LNCaP clone FGC (cell line): ENCODE results near the gene ATP8A1.
A peak's percentile ranks its signal among the peaks of the same experiment; 100 is the strongest.
"Not testable (repeated sequence)": the region's sequence is repeated elsewhere in the genome, so short reads cannot be mapped to it uniquely, and the experiment has no call there.

Experiments used
- DNase-seq: peaks from one replicate; pipeline ENCODE4 v3.0.0-alpha.2; 2011; ENCODE audit warnings: low read depth
- H3K4me3 ChIP-seq: 2 replicates; pipeline ENCODE4 v1.5.1; 2011; ENCODE audit warnings: mild to moderate bottlenecking, low read depth, low read length, control low read depth
- TF ChIP-seq, protein P1 (sequence below): IDR thresholded peaks from 2 replicates; pipeline ENCODE4 v1.5.1; 2012; ENCODE audit warnings: mild to moderate bottlenecking; ENCODE audit not compliant: control insufficient read depth, insufficient read depth; ENCODE audit errors: extremely low read depth

Gene ATP8A1

DNA sequence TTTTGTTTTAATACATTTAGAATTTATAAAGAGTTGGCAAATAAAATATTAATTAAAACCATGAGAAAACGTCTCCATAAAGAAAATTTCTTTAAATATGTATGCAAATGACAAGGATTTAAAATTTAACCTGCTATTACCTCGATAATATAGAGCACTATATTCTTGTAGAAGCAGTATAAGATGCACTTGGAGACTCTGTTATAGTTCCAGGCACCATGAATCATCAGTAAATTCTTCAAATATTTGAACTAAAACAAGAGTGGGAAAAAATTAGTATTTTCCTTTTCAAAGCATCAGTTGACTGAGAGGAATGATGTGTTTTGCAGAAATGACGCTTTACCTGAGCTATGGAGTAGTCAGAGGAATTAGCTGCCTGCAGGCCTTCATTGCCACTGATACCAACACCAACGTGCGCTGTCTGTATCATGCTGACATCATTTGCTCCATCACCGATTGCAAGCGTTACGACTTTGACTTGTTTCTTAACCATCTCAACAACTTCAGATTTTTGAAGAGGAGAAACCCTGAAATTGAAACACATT lies 192.3 kb downstream of the ATP8A1 start:
- TF ChIP-seq, protein P1, sequence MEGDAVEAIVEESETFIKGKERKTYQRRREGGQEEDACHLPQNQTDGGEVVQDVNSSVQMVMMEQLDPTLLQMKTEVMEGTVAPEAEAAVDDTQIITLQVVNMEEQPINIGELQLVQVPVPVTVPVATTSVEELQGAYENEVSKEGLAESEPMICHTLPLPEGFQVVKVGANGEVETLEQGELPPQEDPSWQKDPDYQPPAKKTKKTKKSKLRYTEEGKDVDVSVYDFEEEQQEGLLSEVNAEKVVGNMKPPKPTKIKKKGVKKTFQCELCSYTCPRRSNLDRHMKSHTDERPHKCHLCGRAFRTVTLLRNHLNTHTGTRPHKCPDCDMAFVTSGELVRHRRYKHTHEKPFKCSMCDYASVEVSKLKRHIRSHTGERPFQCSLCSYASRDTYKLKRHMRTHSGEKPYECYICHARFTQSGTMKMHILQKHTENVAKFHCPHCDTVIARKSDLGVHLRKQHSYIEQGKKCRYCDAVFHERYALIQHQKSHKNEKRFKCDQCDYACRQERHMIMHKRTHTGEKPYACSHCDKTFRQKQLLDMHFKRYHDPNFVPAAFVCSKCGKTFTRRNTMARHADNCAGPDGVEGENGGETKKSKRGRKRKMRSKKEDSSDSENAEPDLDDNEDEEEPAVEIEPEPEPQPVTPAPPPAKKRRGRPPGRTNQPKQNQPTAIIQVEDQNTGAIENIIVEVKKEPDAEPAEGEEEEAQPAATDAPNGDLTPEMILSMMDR: no peak
- DNase-seq: no peak

DNA sequence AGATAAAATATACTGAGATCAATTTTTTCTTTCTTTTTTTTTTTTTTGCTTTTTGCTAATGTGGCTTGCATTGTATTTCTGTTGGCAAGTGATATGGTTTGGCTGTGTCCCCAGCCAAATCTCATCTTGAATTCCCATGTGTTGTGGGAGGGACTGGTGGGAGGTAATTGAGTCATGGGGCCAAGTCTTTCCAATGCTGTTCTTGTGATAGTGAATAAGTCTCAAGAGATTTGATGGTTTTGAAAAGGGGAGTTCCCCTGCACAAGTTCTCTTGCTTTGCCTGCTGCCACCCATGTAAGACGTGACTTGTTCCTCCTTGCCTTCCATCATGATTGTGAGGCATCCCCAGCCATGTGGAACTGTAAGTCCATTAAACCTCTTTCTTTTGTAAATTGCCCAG lies 195.7 kb downstream of the ATP8A1 start:
- DNase-seq, H3K4me3 ChIP-seq: not testable (repeated sequence)

More for the DNA sequence above, 192.3 kb downstream of the ATP8A1 start:
- H3K4me3 ChIP-seq: no peak overlapping the region

DNA sequence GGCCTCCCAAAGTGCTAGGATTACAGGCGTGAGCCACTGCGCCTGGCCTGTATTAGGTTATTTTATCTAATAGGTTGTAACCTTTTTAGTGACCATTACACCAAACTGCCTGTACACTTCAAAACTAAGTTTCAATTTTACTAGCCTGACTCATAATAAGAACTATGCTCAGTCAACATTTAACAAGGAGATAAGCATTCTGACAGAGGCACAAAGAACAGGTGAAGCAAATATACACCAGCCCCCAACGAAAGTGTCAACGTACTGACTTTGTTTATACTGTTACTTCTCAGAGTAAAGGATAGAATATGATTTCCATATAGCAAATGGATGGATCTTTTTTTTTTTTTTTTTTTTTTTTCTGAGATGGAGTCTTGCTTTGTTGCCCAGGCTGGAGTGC lies 196.9 kb downstream of the ATP8A1 start:
- TF ChIP-seq, protein P1: no peak
- H3K4me3 ChIP-seq: no peak overlapping the region
- DNase-seq: peak; percentile 80

DNA sequence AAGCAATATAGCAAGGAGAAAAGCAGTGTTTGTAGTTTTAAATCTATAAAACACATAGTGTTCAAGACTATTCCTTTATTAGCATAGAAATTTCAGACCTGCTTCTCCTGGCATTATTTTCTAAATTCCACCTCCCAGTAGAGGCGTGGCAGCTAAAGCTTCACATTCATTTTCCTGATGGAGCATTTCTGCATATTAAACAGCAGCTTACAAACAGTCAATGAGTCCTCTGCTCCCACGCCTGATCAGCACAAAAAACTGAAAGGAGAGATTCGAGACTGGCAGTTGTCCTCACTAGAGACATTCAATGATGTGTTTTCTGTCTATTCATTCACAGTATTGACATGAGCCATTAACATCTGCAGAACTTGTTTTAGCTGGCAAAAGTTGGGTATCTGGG lies 198.2 kb downstream of the ATP8A1 start:
- peak; percentile 48 for DNase-seq
- H3K4me3 ChIP-seq: no peak overlapping the region
- TF ChIP-seq, protein P1: no peak

DNA sequence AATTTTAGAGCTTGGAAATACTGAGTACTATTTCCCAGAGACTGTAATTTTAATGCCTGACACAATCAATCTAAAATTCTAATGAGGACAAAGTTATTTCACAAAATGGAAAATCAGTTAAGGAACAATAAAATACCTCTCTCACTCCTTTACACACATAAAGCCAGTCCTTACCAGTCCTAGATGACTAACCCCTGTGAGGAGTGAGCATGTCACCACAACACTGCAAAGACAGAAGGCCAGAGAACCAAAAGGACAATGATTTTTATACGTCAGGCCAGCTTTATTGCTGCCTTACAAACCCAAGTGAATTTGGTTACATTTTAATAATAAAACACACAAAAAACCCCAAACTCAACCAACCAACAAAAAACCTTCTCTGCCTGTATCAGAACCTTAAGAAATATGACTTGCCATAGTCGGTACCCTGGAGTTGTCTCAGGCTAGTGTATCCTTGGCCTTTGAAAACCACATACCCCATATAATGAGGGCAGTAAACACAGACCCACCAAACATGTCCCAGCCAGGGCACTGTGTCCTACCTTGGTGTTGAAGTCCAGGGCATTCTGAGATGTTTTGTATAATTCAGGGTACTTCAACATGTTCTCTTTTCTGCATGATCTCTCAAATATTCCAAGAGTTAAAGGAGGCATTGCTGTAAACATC lies 202.0 kb downstream of the ATP8A1 start:
- no peak overlapping the region for H3K4me3 ChIP-seq
- DNase-seq: no peak
- TF ChIP-seq, protein P1: no peak

DNA sequence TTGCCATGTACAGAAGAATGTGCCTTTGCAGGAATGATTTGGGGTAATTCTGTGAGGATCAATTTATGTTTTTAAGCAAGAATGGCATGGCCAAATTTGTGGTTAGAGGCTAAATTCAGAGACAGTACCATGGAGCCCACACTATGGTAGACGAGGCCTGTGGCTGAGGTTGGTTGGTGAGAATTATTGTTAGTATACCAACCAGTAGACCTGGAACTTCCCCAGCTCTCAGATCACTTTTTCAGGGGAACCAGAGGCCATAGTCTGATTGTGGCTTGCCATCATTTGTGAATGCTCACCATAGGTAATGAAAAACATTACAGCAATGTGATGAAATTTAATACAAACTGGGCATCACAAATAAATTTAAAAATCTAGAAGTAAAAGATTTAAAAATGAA lies 203.3 kb downstream of the ATP8A1 start:
- H3K4me3 ChIP-seq: no peak overlapping the region
- TF ChIP-seq, protein P1: no peak
- DNase-seq: no peak

DNA sequence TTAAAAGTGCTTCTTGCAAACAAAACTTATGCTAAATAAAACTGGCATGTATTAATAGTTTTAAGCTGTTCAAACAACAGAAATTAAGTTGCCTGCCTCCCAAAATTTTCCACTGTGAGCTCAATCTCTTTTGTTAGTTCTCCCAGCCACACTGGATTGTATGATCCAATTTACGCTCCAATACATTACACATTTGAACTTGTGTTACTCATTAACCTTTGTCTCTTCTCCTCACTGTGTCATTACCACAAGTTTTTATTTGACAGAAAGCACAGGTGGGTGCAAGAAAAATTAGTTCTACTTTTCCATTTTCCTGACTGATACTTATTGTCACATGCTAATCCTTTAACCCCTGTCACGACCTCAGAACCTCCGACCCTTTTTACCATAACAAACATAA lies 204.1 kb downstream of the ATP8A1 start:
- no peak for DNase-seq
- no peak overlapping the region for H3K4me3 ChIP-seq
- TF ChIP-seq, protein P1: no peak
